Mesothelial cell of epicardium (in vitro differentiated cells): ENCODE measurements around the gene HENMT1. TPM values are rescaled to one million over a fixed set of nuclear protein-coding genes. Genes with fewer than 3 reads are reported as not detected.
A peak's percentile ranks its signal among the peaks of the same experiment; 100 is the strongest.
"Not testable (repeated sequence)": the region's sequence is repeated elsewhere in the genome, so short reads cannot be mapped to it uniquely, and the experiment has no call there.

ENCODE experiments used
- DNase-seq, 2 experiments: peaks; one replicate each; pipeline ENCODE4 v3.0.0; 2021; ENCODE audit warnings: low spot score in 2 of 2; ENCODE audit not compliant: unreplicated experiment in 2 of 2
- H3K27ac Mint-ChIP-seq: 2 replicates; pipeline ENCODE4 v1.8.0; 2021; ENCODE audit warnings: mixed read lengths
- H3K27me3 Mint-ChIP-seq: 2 replicates; pipeline ENCODE4 v1.8.0; 2021; ENCODE audit warnings: low read depth, mixed read lengths
- H3K36me3 Mint-ChIP-seq: 2 replicates; pipeline ENCODE4 v1.8.0; 2021; ENCODE audit warnings: mixed read lengths
- H3K4me1 Mint-ChIP-seq: 2 replicates; pipeline ENCODE4 v1.8.0; 2021; ENCODE audit warnings: mixed read lengths
- H3K4me3 Mint-ChIP-seq: 2 replicates; pipeline ENCODE4 v1.8.0; 2021; ENCODE audit warnings: mild to moderate bottlenecking, moderate library complexity, mixed read lengths
- H3K9me3 Mint-ChIP-seq: 2 replicates; pipeline ENCODE4 v1.8.0; 2021; ENCODE audit warnings: mixed read lengths
- CTCF ChIP-seq: fragments of 200-600 bp; sonication (generic); IDR thresholded peaks from one replicate; pipeline ENCODE4 v1.5.0; 2021; ENCODE audit warnings: antibody characterized with exemption; ENCODE audit not compliant: unreplicated experiment
- total RNA-seq: library from RNA; stranded (reverse); gene quantifications from 3 replicates; pipeline ENCODE4 v1.2.1, GENCODE V29; 2021

HENMT1 gene
- total RNA-seq, 1 donor from 2014 or later: 8.5 TPM

DNA sequence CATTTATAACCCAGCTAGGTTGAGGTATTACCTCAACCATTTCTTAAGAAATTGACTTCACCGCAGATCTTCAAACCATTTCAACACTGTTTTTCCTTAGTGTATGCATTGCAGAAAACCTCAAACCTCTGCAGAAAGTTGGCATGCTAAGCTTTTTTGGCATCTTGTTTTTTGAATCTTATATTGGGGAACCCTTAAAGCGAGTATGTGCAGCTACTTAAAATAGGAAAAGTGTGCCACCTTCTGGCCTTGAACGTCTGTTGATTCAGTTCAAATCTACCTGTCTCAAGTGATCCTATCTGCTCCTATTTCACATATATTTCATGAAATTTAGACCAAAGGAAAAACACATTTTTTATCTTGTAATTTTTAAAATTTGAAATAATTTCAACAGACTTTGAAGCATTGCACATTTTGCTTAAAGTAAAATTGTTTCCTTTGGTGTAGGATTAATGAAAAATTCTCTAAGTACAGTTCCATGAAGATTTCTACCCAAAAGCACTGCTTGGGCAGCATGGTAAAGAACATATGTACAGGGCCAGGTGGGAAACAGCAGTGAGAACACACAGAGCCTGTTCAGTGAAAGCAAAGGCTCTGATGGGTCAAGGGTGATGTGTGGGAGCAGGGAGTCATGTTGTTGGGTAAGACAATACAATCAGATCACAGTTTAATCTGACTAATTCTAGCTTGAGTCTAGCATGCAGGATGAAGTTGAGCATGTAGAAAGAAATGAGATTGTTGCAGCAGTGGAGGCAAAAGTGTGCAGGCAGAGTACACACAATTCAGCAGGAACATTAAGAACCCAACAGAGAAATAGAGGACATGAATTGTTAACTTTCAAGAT lies 17.2 kb downstream of the HENMT1 start:
- peaks cover 5% of the 10 kb centered on the region for H3K4me1 Mint-ChIP-seq
- H3K27ac Mint-ChIP-seq: no peak overlapping the region
- H3K9me3 Mint-ChIP-seq: no peaks in the 10 kb centered on the region
- peak; percentile 39 for TF ChIP-seq CTCF
- no peaks in the 10 kb centered on the region for H3K36me3 Mint-ChIP-seq
- no peak overlapping the region for H3K4me3 Mint-ChIP-seq
- no peaks in the 10 kb centered on the region for H3K27me3 Mint-ChIP-seq
- no peak for DNase-seq

GRCh38 chr1:108640863-108641262 lies 20.0 kb downstream of the HENMT1 start:
- not testable (repeated sequence) for H3K4me3 Mint-ChIP-seq, DNase-seq, H3K36me3 Mint-ChIP-seq, H3K4me1 Mint-ChIP-seq, H3K27me3 Mint-ChIP-seq, H3K27ac Mint-ChIP-seq, H3K9me3 Mint-ChIP-seq

DNA sequence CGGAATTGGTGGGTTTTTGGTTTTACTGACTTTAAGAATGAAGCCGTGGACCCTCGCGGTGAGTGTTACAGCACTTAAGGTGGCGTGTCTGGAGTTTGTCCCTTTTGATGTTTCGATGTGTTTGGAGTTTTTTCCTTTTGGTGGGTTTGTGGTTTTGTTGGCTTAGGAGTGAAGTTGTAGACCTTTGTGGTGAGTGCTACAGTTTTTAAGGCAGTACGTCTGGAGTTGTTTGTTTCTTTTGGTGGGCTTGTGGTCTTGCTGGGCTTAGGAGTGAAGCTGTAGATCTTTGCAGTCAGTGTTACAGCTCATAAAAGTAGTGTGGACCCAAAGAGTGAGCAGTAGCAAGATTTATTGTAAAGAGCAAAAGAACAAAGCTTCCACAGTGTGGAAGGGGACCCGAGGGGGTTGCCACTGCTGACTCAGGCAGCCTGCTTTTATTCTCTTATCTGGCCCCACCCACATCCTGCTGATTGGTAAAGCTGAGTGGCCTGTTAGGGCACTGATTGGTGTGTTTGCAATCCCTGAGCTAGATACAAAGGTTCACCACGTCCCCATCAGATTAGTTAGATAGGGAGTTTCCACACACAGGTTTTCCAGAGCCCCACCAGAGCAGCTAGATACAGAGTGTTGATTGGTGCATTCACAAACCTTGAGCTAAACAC lies 20.9 kb downstream of the HENMT1 start:
- Mint-ChIP-seq H3K36me3 (peaks cover 9% of the 10 kb centered on the region), H3K27me3 (no peaks in the 10 kb centered on the region), H3K4me3 (no peak overlapping the region), H3K9me3 (no peaks in the 10 kb centered on the region), H3K4me1 (no peaks in the 10 kb centered on the region), H3K27ac (no peak overlapping the region)
- no peak for DNase-seq
- TF ChIP-seq CTCF: no peak

DNA sequence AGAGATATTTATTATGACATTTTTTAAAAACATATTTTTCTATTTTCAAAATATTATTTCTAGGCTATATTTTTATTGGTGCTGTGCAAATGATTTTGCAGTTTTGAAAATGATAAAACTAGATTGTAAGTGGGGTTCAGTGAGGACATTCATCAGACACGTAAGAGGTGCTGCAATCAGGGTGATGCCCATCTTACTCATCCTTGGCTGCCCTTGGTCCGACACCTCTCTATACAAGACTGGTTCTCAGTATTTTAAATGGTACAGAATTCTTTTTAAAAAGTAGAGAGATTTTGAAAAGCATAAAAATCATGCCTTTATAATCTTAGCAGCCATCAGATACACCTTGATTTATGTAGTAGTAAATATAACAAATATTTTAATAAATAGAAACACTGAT lies 24.0 kb downstream of the HENMT1 start:
- no peak overlapping the region for H3K27ac Mint-ChIP-seq
- no peaks in the 10 kb centered on the region for H3K9me3 Mint-ChIP-seq
- H3K36me3 Mint-ChIP-seq: peaks cover 18% of the 10 kb centered on the region

GRCh38 chr1:108634521-108634920 lies 26.4 kb downstream of the HENMT1 start:
- Mint-ChIP-seq H3K4me1 (no peaks in the 10 kb centered on the region), H3K27ac (no peak overlapping the region), H3K9me3 (no peaks in the 10 kb centered on the region), H3K36me3 (peaks cover 26% of the 10 kb centered on the region), H3K4me3 (no peak overlapping the region), H3K27me3 (no peaks in the 10 kb centered on the region)
- no peak for TF ChIP-seq CTCF
- no peak for DNase-seq

More for the DNA sequence above, 24.0 kb downstream of the HENMT1 start:
- Mint-ChIP-seq H3K27me3 (no peaks in the 10 kb centered on the region), H3K4me1 (no peaks in the 10 kb centered on the region), H3K4me3 (no peak overlapping the region)
- no peak for TF ChIP-seq CTCF
- DNase-seq: no peak

- no peaks in the 10 kb centered on the region for H3K4me1 Mint-ChIP-seq
- no peak for DNase-seq
- no peaks in the 10 kb centered on the region for H3K27me3 Mint-ChIP-seq
- H3K27ac Mint-ChIP-seq: no peak overlapping the region
- no peaks in the 10 kb centered on the region for H3K9me3 Mint-ChIP-seq
- no peak for TF ChIP-seq CTCF
- peaks cover 12% of the 10 kb centered on the region for H3K36me3 Mint-ChIP-seq
- H3K4me3 Mint-ChIP-seq: no peak overlapping the region
Observed at GRCh38 chr1:108628665-108629064, 32.2 kb downstream of the HENMT1 start.
